ENCODE data around the gene SATB1.

SATB1 gene

GRCh38 chr3:18424213-18424728, 868 bp downstream of the SATB1 start:
- H3K4me3 Mint-ChIP-seq, result peak overlapping the region; percentile 79
- no peak for DNase-seq
- CTCF ChIA-PET, result interaction anchor here (1.1 kb wide), 1 partner anchor 22 kb away, joined by 3 read pairs; no protein-coding TSS in a partner anchor
- H3K27me3 Mint-ChIP-seq, result no peaks in the 10 kb centered on the region
- no peaks in the 10 kb centered on the region for H3K9me3 Mint-ChIP-seq
- peak overlapping the region; percentile 90 for H3K27ac Mint-ChIP-seq
- H3K4me1 Mint-ChIP-seq, result peaks cover 62% of the 10 kb centered on the region
- H3K36me3 Mint-ChIP-seq, result peaks cover 57% of the 10 kb centered on the region

GRCh38 chr3:18423401-18424212, 1.5 kb downstream of the SATB1 start:
- Mint-ChIP-seq H3K4me1 (peaks cover 62% of the 10 kb centered on the region), H3K36me3 (peaks cover 59% of the 10 kb centered on the region)
- DNase-seq, result peak; percentile 70

GRCh38 chr3:18422972-18423371, 2.2 kb downstream of the SATB1 start:
- Mint-ChIP-seq H3K36me3 (peaks cover 61% of the 10 kb centered on the region), H3K4me3 (peak overlapping the region; percentile 79), H3K4me1 (peaks cover 62% of the 10 kb centered on the region), H3K27ac (peak overlapping the region; percentile 90), H3K27me3 (no peaks in the 10 kb centered on the region), H3K9me3 (no peaks in the 10 kb centered on the region)
- CTCF ChIA-PET, result interaction anchor here (0.5 to 2.1 kb wide), 3 partner anchors 21 to 34 kb away, joined by 3 to 8 read pairs (median 4); no protein-coding TSS in a partner anchor
- DNase-seq, result no peak

More at GRCh38 chr3:18423401-18424212, 1.5 kb downstream of the SATB1 start:
- peak overlapping the region; percentile 90 for H3K27ac Mint-ChIP-seq
- no peaks in the 10 kb centered on the region for H3K9me3 Mint-ChIP-seq
- peak overlapping the region; percentile 79 for H3K4me3 Mint-ChIP-seq
- CTCF ChIA-PET, result interaction anchor here (1.7 to 2.1 kb wide), 2 partner anchors 20 to 34 kb away, joined by 4 to 8 read pairs; no protein-coding TSS in a partner anchor
- no peaks in the 10 kb centered on the region for H3K27me3 Mint-ChIP-seq

GRCh38 chr3:18420555-18420954, 4.6 kb downstream of the SATB1 start:
- Mint-ChIP-seq H3K27me3 (no peaks in the 10 kb centered on the region), H3K36me3 (peaks cover 74% of the 10 kb centered on the region), H3K9me3 (no peaks in the 10 kb centered on the region), H3K27ac (peak overlapping the region; percentile 92), H3K4me3 (peak overlapping the region; percentile 75), H3K4me1 (peaks cover 66% of the 10 kb centered on the region)
- CTCF ChIA-PET, result interaction anchor here (0.7 to 1.8 kb wide), 4 partner anchors 10 to 315 kb away, joined by 3 to 9 read pairs (median 4); no protein-coding TSS in a partner anchor
- no peak for DNase-seq

- H3K27me3 Mint-ChIP-seq, result no peaks in the 10 kb centered on the region
- H3K4me1 Mint-ChIP-seq, result peaks cover 79% of the 10 kb centered on the region
- CTCF ChIA-PET, result interaction anchor here (0.7 to 1.4 kb wide), 3 partner anchors 10 to 339 kb away, joined by 3 read pairs; no protein-coding TSS in a partner anchor
- H3K36me3 Mint-ChIP-seq, result peaks cover 80% of the 10 kb centered on the region
- H3K27ac Mint-ChIP-seq, result peak overlapping the region; percentile 92
- no peak for DNase-seq
- no peaks in the 10 kb centered on the region for H3K9me3 Mint-ChIP-seq
- H3K4me3 Mint-ChIP-seq, result peak overlapping the region; percentile 75
Measured at GRCh38 chr3:18419232-18419631, 5.9 kb downstream of the SATB1 start.

- CTCF ChIA-PET, result interaction anchor here (1.1 to 2.2 kb wide), 4 partner anchors 13 to 418 kb away, joined by 3 to 11 read pairs (median 4); no protein-coding TSS in a partner anchor
- DNase-seq, result no peak
- Mint-ChIP-seq H3K27ac (peak overlapping the region; percentile 92), H3K4me3 (peak overlapping the region; percentile 75), H3K27me3 (no peaks in the 10 kb centered on the region), H3K9me3 (no peaks in the 10 kb centered on the region), H3K4me1 (peaks cover 89% of the 10 kb centered on the region), H3K36me3 (peaks cover 77% of the 10 kb centered on the region)
Measured at GRCh38 chr3:18417904-18418572, 7.1 kb downstream of the SATB1 start.

- Mint-ChIP-seq H3K4me1 (peaks cover 95% of the 10 kb centered on the region), H3K9me3 (no peaks in the 10 kb centered on the region), H3K27ac (peak overlapping the region; percentile 68), H3K36me3 (peaks cover 84% of the 10 kb centered on the region), H3K27me3 (no peaks in the 10 kb centered on the region), H3K4me3 (peak overlapping the region; percentile 58)
- no peak for DNase-seq
- CTCF ChIA-PET, result no interaction called here
Measured at GRCh38 chr3:18416332-18416731, 8.8 kb downstream of the SATB1 start.

GRCh38 chr3:18415839-18416238, 9.3 kb downstream of the SATB1 start:
- Mint-ChIP-seq H3K27me3 (no peaks in the 10 kb centered on the region), H3K9me3 (no peaks in the 10 kb centered on the region), H3K27ac (peak overlapping the region; percentile 68), H3K4me1 (peaks cover 96% of the 10 kb centered on the region), H3K4me3 (peak overlapping the region; percentile 58), H3K36me3 (peaks cover 82% of the 10 kb centered on the region)
- CTCF ChIA-PET, result no interaction called here
- no peak for DNase-seq

GRCh38 chr3:18415167-18415566, 10.0 kb downstream of the SATB1 start:
- DNase-seq, result no peak
- Mint-ChIP-seq H3K4me1 (peaks cover 96% of the 10 kb centered on the region), H3K36me3 (peaks cover 81% of the 10 kb centered on the region), H3K9me3 (no peaks in the 10 kb centered on the region), H3K27ac (peak overlapping the region; percentile 25), H3K27me3 (no peaks in the 10 kb centered on the region), H3K4me3 (peak overlapping the region; percentile 50)
- CTCF ChIA-PET, result no interaction called here

GRCh38 chr3:18412684-18413083, 12.5 kb downstream of the SATB1 start:
- H3K4me3 Mint-ChIP-seq, result peak overlapping the region; percentile 53
- H3K27me3 Mint-ChIP-seq, result no peaks in the 10 kb centered on the region
- H3K4me1 Mint-ChIP-seq, result peaks cover 96% of the 10 kb centered on the region

GRCh38 chr3:18411541-18411940, 13.6 kb downstream of the SATB1 start:
- H3K9me3 Mint-ChIP-seq, result no peaks in the 10 kb centered on the region
- CTCF ChIA-PET, result interaction anchor here (0.8 to 1.2 kb wide), 3 partner anchors 22 to 355 kb away, joined by 3 to 5 read pairs (median 4); no protein-coding TSS in a partner anchor
- DNase-seq, result no peak
- H3K36me3 Mint-ChIP-seq, result peaks cover 77% of the 10 kb centered on the region
- peak overlapping the region; percentile 83 for H3K27ac Mint-ChIP-seq
- peaks cover 95% of the 10 kb centered on the region for H3K4me1 Mint-ChIP-seq
- no peaks in the 10 kb centered on the region for H3K27me3 Mint-ChIP-seq
- peak overlapping the region; percentile 53 for H3K4me3 Mint-ChIP-seq

More at GRCh38 chr3:18412684-18413083, 12.5 kb downstream of the SATB1 start:
- CTCF ChIA-PET, result no interaction called here
- H3K9me3 Mint-ChIP-seq, result no peaks in the 10 kb centered on the region
- peak overlapping the region; percentile 83 for H3K27ac Mint-ChIP-seq
- no peak for DNase-seq
- H3K36me3 Mint-ChIP-seq, result peaks cover 76% of the 10 kb centered on the region

- H3K27me3 Mint-ChIP-seq, result no peaks in the 10 kb centered on the region
- peak overlapping the region; percentile 17 for H3K27ac Mint-ChIP-seq
- no peak for DNase-seq
- H3K9me3 Mint-ChIP-seq, result no peaks in the 10 kb centered on the region
- H3K36me3 Mint-ChIP-seq, result peaks cover 76% of the 10 kb centered on the region
- CTCF ChIA-PET, result interaction anchor here (1.1 to 1.5 kb wide), 3 partner anchors 9 to 348 kb away, joined by 3 to 5 read pairs (median 4); no protein-coding TSS in a partner anchor
- peak overlapping the region; percentile 55 for H3K4me3 Mint-ChIP-seq
- peaks cover 95% of the 10 kb centered on the region for H3K4me1 Mint-ChIP-seq
Measured at GRCh38 chr3:18410205-18410604, 14.9 kb downstream of the SATB1 start.

GRCh38 chr3:18409266-18409665, 15.9 kb downstream of the SATB1 start:
- no peaks in the 10 kb centered on the region for H3K9me3 Mint-ChIP-seq
- peaks cover 95% of the 10 kb centered on the region for H3K4me1 Mint-ChIP-seq
- DNase-seq, result no peak
- peak overlapping the region; percentile 35 for H3K4me3 Mint-ChIP-seq
- CTCF ChIA-PET, result interaction anchor here (1.1 to 1.5 kb wide), 3 partner anchors 10 to 349 kb away, joined by 3 to 5 read pairs (median 4); no protein-coding TSS in a partner anchor
- no peaks in the 10 kb centered on the region for H3K27me3 Mint-ChIP-seq
- H3K27ac Mint-ChIP-seq, result peak overlapping the region; percentile 6
- H3K36me3 Mint-ChIP-seq, result peaks cover 75% of the 10 kb centered on the region

- Mint-ChIP-seq H3K36me3 (peaks cover 88% of the 10 kb centered on the region), H3K4me3 (no peak overlapping the region), H3K4me1 (peaks cover 98% of the 10 kb centered on the region), H3K9me3 (no peaks in the 10 kb centered on the region), H3K27me3 (no peaks in the 10 kb centered on the region), H3K27ac (no peak overlapping the region)
- no peak for DNase-seq
- CTCF ChIA-PET, result interaction anchor here (1.0 to 1.9 kb wide), 3 partner anchors 9 to 15 kb away, joined by 3 to 7 read pairs (median 5); no protein-coding TSS in a partner anchor
Measured at GRCh38 chr3:18405141-18405540, 20.0 kb downstream of the SATB1 start.

Data from activated naive CD4-positive, alpha-beta T cell treated with anti-CD3 and anti-CD28 coated beads, Interleukin-2, amount 10 ng/mL, durations not matched to agents 7 days and 5 days (primary cell).